HEK293 (cell line): ENCODE data around the gene JAM2.

Experiments used
- CTCF ChIA-PET: fragments of 350-600 bp; formaldehyde crosslinking; extraction: SDS; loops from one replicate; lab custom pipeline; 2021; ENCODE audit warnings: antibody characterized with exemption; lab: Yijun Ruan, JAX
- POLR2A ChIA-PET: fragments of 300-600 bp; formaldehyde crosslinking; extraction: SDS; loops from one replicate; lab custom pipeline; 2020; ENCODE audit warnings: antibody characterized with exemption, inconsistent platforms; lab: Yijun Ruan, JAX
- H3K27ac ChIP-seq: fragments of 200-500 bp; sonication (Bioruptor generic); 2 replicates; pipeline ENCODE4 v1.5.1; 2014; ENCODE audit warnings: low read depth, low read length, control low read depth, inconsistent platforms; ENCODE audit errors: extremely low read depth
- H3K36me3 ChIP-seq, 2 experiments: fragments of 200-500 bp in 1 of 2; sonication (Bioruptor generic) in 1 of 2; 1 replicate in 1 of 2; 2 replicates in 1 of 2; pipeline ENCODE4 v1.5.1; 2014 to 2017; ENCODE audit warnings: inconsistent platforms in 2 of 2, low read length in 2 of 2; ENCODE audit not compliant: control insufficient read depth in 2 of 2, insufficient read depth in 1 of 2
- H3K4me1 ChIP-seq: fragments of 200-500 bp; sonication (Bioruptor generic); 2 replicates; pipeline ENCODE4 v1.5.1; 2014; ENCODE audit warnings: mild to moderate bottlenecking, low read length, inconsistent platforms; ENCODE audit not compliant: control insufficient read depth, insufficient read depth
- H3K4me3 ChIP-seq: 2 replicates; pipeline ENCODE4 v1.5.1; 2011; ENCODE audit warnings: low read depth, mild to moderate bottlenecking, control low read depth, low read length, moderate library complexity
- H3K9me3 ChIP-seq: fragments of 200-500 bp; sonication (Bioruptor generic); 2 replicates; pipeline ENCODE4 v1.5.1; 2014; ENCODE audit warnings: low read depth, low read length, inconsistent platforms; ENCODE audit not compliant: control insufficient read depth, insufficient read depth
- HIC1 ChIP-seq: fragments of 450-650 bp; formaldehyde crosslinking; IDR thresholded peaks from 2 replicates; pipeline ENCODE4 v1.5.1; 2016; ENCODE audit warnings: missing biosample characterization, missing genetic modification characterization
- HOXD13 ChIP-seq: sonication (generic); formaldehyde crosslinking; IDR thresholded peaks from 2 replicates; pipeline ENCODE4 v1.8.0; 2022; ENCODE audit warnings: missing genetic modification reagents, borderline replicate concordance
- KLF16 ChIP-seq: fragments of 450-650 bp; formaldehyde crosslinking; IDR thresholded peaks from 2 replicates; pipeline ENCODE4 v1.5.1; 2017; ENCODE audit warnings: missing biosample characterization, missing genetic modification characterization
- MEIS1 ChIP-seq: sonication (generic); formaldehyde crosslinking; IDR thresholded peaks from 2 replicates; pipeline ENCODE4 v1.8.1; 2022; ENCODE audit warnings: missing genetic modification reagents, mild to moderate bottlenecking, borderline replicate concordance
- MZF1 ChIP-seq: fragments of 450-650 bp; formaldehyde crosslinking; IDR thresholded peaks from 2 replicates; pipeline ENCODE4 v1.5.1; 2017; ENCODE audit warnings: missing biosample characterization, missing genetic modification characterization, borderline replicate concordance
- OVOL3 ChIP-seq: fragments of 450-650 bp; formaldehyde crosslinking; IDR thresholded peaks from 2 replicates; pipeline ENCODE4 v1.5.1; 2016; ENCODE audit warnings: missing biosample characterization, missing genetic modification characterization
- SP2 ChIP-seq: fragments of 450-650 bp; formaldehyde crosslinking; IDR thresholded peaks from 2 replicates; pipeline ENCODE4 v1.5.1; 2016; ENCODE audit warnings: missing biosample characterization, missing genetic modification characterization
- ZBTB1 ChIP-seq: fragments of 450-650 bp; formaldehyde crosslinking; IDR thresholded peaks from 2 replicates; pipeline ENCODE4 v1.5.1; 2016; ENCODE audit warnings: missing biosample characterization, missing genetic modification characterization
- ZEB2 ChIP-seq: fragments of 450-650 bp; formaldehyde crosslinking; IDR thresholded peaks from 2 replicates; pipeline ENCODE4 v1.5.1; 2016; ENCODE audit warnings: missing biosample characterization, missing genetic modification characterization
- ZFP41 ChIP-seq: fragments of 450-650 bp; formaldehyde crosslinking; IDR thresholded peaks from 2 replicates; pipeline ENCODE4 v1.5.1; 2016; ENCODE audit warnings: missing biosample characterization, missing genetic modification characterization, borderline replicate concordance
- ZNF112 ChIP-seq: fragments of 450-650 bp; formaldehyde crosslinking; IDR thresholded peaks from 2 replicates; pipeline ENCODE4 v1.5.0; 2017; ENCODE audit warnings: missing biosample characterization, missing genetic modification characterization
- ZNF114 ChIP-seq: fragments of 450-650 bp; formaldehyde crosslinking; IDR thresholded peaks from 2 replicates; pipeline ENCODE4 v1.5.0; 2017; ENCODE audit warnings: missing biosample characterization, missing genetic modification characterization
- ZNF121 ChIP-seq: fragments of 450-650 bp; formaldehyde crosslinking; IDR thresholded peaks from 2 replicates; pipeline ENCODE4 v1.5.1; 2016; ENCODE audit warnings: missing biosample characterization, missing genetic modification characterization
- ZNF24 ChIP-seq: fragments of 450-650 bp; formaldehyde crosslinking; IDR thresholded peaks from 2 replicates; pipeline ENCODE4 v1.5.1; 2016; ENCODE audit warnings: missing biosample characterization, missing genetic modification characterization
- ZNF292 ChIP-seq: fragments of 450-650 bp; formaldehyde crosslinking; IDR thresholded peaks from 2 replicates; pipeline ENCODE4 v1.5.1; 2016; ENCODE audit warnings: low read depth, missing biosample characterization, missing genetic modification characterization, borderline replicate concordance
- ZNF350 ChIP-seq: fragments of 450-650 bp; formaldehyde crosslinking; IDR thresholded peaks from 2 replicates; pipeline ENCODE4 v1.5.0; 2017; ENCODE audit warnings: missing biosample characterization, mild to moderate bottlenecking, missing genetic modification characterization
- ZNF354C ChIP-seq: fragments of 450-650 bp; formaldehyde crosslinking; IDR thresholded peaks from 2 replicates; pipeline ENCODE4 v1.5.1; 2016; ENCODE audit warnings: missing biosample characterization, missing genetic modification characterization, low read depth, borderline replicate concordance
- ZNF426 ChIP-seq: fragments of 450-650 bp; formaldehyde crosslinking; IDR thresholded peaks from 2 replicates; pipeline ENCODE4 v1.5.1; 2017; ENCODE audit warnings: missing biosample characterization, missing genetic modification characterization, mild to moderate bottlenecking, inconsistent platforms, moderate library complexity
- ZNF513 ChIP-seq: fragments of 450-650 bp; IDR thresholded peaks from 2 replicates; pipeline ENCODE4 v1.5.1; 2018; ENCODE audit warnings: missing biosample characterization, missing genetic modification characterization
- ZNF600 ChIP-seq: fragments of 450-650 bp; formaldehyde crosslinking; IDR thresholded peaks from 2 replicates; pipeline ENCODE4 v1.5.1; 2016; ENCODE audit warnings: missing biosample characterization, missing genetic modification characterization
- ZNF610 ChIP-seq: fragments of 450-650 bp; formaldehyde crosslinking; IDR thresholded peaks from 2 replicates; pipeline ENCODE4 v1.5.1; 2016; ENCODE audit warnings: missing biosample characterization, missing genetic modification characterization, borderline replicate concordance
- ZNF701 ChIP-seq: fragments of 450-650 bp; formaldehyde crosslinking; IDR thresholded peaks from 2 replicates; pipeline ENCODE4 v1.5.1; 2016; ENCODE audit warnings: missing biosample characterization, missing genetic modification characterization
- TF ChIP-seq, protein P1 (sequence below): fragments of 450-650 bp; formaldehyde crosslinking; IDR thresholded peaks from 2 replicates; pipeline ENCODE4; 2016; ENCODE audit warnings: missing biosample characterization, missing genetic modification characterization

Gene JAM2

DNA sequence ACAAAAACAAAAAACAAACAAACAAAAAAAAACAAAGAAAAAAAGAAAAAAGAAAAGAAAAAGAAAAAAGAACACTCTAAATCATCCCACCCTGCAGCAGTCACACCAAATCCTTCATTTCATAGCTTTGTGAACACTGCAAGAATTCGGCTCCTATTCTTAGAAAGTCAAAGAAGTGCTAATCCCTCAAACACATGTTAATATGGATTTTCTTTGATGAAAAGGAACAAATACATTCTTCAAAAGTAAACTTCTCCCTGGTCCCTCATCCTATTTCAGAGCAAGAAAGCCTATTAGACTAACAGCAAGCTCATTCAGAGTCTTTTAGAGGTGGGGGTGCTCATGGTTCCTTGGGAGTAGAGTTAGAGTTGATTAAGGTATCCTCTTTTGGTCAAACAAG is 24.6 kb upstream of the JAM2 start:
- ChIA-PET CTCF (no interaction called here), POLR2A (no interaction called here)
- no peak overlapping the region for H3K4me3 ChIP-seq
- no peak overlapping the region for H3K27ac ChIP-seq
- no peaks in the 10 kb centered on the region for H3K9me3 ChIP-seq
- TF ChIP-seq ZNF112 (tag by site-specific recombination) = no peak
- no peak for TF ChIP-seq SP2
- TF ChIP-seq ZNF114 = no peak
- TF ChIP-seq ZNF350 (tag by site-specific recombination) = no peak
- no peak for TF ChIP-seq KLF16
- no peak for TF ChIP-seq ZNF426
- TF ChIP-seq ZNF24 (tag by site-specific recombination) = no peak
- TF ChIP-seq ZNF513 (tag by site-specific recombination) = no peak
- TF ChIP-seq ZNF292 (tag by site-specific recombination) = no peak
- no peak for TF ChIP-seq MZF1
- TF ChIP-seq HOXD13 (CRISPR knock-in tag) = no peak
- no peak for TF ChIP-seq ZFP41 (tag by site-specific recombination)
- TF ChIP-seq ZNF600 (tag by site-specific recombination) = no peak
- TF ChIP-seq, protein P1, sequence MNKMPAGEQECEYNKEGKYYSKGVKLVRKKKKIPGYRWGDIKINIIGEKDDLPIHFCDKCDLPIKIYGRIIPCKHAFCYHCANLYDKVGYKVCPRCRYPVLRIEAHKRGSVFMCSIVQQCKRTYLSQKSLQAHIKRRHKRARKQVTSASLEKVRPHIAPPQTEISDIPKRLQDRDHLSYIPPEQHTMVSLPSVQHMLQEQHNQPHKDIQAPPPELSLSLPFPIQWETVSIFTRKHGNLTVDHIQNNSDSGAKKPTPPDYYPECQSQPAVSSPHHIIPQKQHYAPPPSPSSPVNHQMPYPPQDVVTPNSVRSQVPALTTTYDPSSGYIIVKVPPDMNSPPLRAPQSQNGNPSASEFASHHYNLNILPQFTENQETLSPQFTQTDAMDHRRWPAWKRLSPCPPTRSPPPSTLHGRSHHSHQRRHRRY (tag by site-specific recombination) = no peak
- H3K4me1 ChIP-seq = no peaks in the 10 kb centered on the region
- H3K36me3 ChIP-seq = no peaks in the 10 kb centered on the region

GRCh38 chr21:25615880-25616279 is 23.2 kb upstream of the JAM2 start:
- no peaks in the 10 kb centered on the region for H3K36me3 ChIP-seq
- TF ChIP-seq ZEB2 (tag by site-specific recombination) = no peak
- no peak for TF ChIP-seq ZBTB1 (tag by site-specific recombination)
- no peak for TF ChIP-seq ZNF701 (tag by site-specific recombination)
- no peak for TF ChIP-seq HIC1 (tag by site-specific recombination)
- TF ChIP-seq ZNF121 (tag by site-specific recombination) = no peak
- TF ChIP-seq OVOL3 (tag by site-specific recombination) = no peak
- TF ChIP-seq ZFP41 (tag by site-specific recombination) = no peak
- TF ChIP-seq ZNF354C = no peak
- no peak for TF ChIP-seq MEIS1 (CRISPR knock-in tag)
- no peak for TF ChIP-seq ZNF610 (tag by site-specific recombination)
- ChIA-PET POLR2A (no interaction called here), CTCF (interaction anchor here (0.6 to 2.9 kb wide), 2 partner anchors 8 to 47 kb away, joined by 3 to 31 read pairs; no protein-coding TSS in a partner anchor)
- no peaks in the 10 kb centered on the region for H3K4me1 ChIP-seq
- H3K9me3 ChIP-seq = no peaks in the 10 kb centered on the region
- H3K4me3 ChIP-seq = no peak overlapping the region
- no peak overlapping the region for H3K27ac ChIP-seq
